SKM-1 treated with dmso at 0.1 percent for 144 hours (cell line): ENCODE results near the gene ZNF628.

Experiments
- DNase-seq: peaks from one replicate; lab custom pipeline; 2025; ENCODE audit not compliant: unreplicated experiment; lab: John Stamatoyannopoulos, UW

ZNF628 gene

DNA sequence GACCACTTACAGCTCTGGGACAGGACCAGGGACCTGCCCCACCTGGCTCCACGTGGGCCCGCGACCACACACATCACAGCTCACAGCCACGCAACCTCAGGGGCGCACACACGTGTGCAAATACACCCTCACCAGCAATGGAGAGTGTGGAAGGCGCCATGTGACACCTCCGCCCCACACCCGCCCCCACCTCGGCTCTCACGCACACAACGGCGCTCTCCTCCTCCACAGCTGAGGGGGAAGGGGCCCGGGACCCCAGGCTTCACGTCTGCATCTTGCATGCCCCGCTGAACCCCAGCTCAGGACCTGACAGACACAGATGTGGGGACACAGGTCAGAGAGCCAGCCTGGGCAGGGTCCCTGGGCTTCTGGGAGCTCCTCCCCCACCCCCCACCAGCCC lies 26.9 kb upstream of the ZNF628 start:
- no peak for DNase-seq

DNA sequence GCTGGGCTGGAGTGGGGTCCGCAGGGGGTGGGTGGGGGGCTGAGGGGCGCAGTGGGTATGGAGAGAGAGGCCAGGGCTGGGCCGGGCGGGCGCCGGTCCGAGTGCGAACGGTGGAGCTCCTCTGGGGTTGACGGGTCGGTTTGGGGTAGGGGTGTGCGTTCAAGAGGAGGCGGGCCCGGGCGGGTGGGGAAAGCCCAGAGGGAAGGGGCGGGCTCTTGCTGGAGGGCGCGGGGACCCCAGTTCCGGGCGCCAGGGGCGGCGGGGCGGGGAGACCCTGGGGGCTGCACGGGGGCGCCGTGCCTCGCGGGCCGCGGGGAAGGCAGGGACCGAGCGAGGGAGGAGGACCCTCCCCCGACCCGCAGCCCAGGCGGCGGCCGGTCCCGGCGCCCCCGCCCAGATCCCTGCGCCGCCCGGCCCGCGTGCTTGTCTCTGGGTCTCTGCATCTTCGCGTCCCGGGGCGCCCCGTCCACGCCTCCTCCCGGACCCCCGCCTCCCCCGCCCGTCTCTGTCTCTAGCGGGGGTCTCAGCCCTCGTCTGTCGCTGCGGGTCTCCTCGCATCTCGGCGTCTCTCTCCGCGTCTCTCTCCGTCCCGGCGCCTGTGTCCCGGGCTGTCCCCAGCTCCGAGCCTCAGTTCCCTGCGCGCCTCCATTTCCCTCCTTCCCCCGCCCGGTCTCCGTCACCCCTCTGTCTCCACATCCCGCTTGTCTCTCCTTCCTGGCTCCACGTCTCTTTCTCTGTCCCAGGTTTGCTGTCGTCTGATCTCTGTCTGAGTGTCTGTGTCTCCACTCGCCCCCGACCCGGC lies 25.1 kb upstream of the ZNF628 start:
- DNase-seq, result no peak

DNA sequence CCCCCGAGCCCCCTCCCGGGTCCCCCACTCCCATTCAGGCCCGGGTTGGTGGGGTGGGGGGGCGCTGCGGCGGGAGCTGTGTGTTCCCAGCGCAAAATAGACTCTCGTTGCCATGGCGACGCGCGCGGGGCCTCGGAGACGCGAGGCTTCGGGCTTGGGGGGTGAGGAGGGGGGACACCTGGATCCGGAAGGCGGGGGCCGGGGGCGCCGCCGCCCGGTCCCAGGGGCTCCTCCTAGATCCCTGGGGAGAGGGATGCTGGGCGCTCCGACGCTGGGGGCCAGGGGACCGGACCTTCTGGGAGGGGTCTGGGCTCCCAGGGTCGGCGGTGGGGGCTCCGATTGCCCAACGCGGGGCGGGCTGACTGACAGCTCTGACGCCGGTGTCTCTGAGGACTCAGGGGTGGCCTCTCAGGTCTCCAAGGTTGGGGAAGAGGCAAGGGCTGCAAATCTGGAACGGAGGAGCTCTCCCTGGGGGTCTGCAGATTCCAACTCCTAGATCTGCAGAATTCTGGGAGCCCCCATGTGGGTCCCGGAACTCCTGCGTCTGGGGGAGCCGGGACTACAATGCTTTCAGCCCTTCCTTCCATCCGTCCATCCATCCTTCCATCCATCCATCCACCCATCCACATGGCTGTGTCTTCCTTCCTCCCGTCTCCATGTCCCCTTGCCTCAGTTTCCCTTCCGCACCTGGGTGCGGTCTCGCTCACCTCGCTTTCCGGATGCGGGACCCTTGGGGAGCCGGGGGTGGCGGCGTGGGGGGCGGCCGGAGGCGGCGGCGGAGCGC lies 24.3 kb upstream of the ZNF628 start:
- DNase-seq, result no peak

DNA sequence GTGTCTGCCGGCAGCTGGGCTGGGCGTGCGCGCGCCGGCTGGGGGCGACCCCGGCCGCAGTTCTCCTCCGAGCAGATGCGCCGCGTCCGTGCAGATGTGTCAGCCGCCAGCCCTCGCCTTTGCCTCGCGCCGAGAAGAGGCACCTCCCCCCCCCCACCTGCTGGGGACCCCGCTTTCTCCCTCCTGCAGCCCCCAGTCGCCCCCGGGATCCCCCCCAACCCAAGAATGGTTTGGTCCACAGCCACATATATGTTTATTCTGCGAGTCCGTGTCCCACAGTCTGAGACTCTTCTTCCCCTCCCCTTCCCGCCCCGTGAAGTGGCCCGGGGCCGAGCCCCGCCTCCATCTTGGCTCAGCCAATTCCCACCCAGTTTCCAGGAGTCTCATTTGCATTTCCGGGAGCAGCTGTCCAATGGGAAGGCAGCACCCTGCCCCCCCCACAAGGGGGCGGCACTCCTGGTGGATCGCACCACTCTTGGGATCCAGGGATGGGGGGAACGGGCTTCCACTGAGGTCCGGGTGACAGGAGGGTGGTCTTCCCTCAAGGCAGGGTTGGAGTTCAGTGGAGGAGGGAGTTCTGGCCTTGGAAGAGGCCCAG lies 23.6 kb upstream of the ZNF628 start:
- DNase-seq, result no peak

DNA sequence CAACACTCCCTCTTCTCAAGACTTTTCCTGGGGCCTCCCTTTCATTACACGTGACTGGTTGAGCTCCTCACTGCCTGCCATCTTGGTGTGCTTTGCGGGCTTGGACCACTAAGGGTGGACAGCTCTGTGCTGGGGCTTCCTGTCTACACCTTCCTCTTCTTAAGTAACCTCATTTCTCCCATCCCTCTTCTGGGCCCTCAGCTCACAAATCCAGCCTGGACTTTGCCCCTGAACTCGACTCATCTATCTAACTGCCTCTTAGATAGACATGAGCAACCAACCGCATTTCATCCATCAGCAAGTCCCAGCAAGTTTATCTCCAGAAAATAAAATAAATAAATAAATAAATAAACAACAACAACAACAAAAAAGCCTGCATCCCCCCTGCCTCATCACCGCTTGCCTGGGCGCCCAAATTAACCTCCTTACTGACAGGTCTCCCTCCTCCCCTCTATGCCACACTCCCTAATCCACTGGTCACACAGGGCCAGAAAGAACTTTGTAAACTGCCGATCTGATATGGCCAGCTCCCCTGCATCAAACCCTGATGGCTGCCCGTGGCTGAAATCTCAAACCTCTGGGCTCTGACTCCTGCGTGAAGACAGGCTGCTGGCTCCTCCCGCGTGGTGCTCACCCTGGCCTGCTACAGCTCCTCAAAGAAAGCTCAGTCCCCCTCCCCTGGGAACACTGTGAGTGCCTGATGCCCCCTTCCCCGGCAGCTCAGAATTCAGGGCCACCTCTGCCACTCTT lies 22.7 kb upstream of the ZNF628 start:
- DNase-seq, result no peak

DNA sequence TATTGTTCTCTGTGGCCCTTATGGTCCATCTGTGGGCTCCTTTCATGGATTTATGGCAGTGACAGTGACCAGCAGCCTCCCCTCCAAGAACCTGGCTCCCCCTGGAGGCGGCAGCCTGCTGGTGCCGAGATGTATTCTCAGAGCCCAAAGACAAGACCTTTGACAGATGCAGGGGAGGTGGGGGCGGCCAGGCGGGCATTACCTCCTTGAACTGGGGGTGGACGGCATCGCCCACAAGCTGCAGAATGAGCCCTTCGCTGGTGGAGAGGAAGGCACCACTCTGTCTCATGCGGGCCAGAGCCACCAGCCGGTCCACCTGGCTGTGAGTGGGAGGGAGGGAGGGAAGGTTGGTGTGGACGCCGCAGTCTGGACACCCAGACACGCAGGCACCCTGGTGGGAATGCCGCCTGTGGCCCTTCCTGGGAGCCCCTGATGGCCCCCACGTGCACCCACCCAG lies 21.6 kb upstream of the ZNF628 start:
- no peak for DNase-seq

DNA sequence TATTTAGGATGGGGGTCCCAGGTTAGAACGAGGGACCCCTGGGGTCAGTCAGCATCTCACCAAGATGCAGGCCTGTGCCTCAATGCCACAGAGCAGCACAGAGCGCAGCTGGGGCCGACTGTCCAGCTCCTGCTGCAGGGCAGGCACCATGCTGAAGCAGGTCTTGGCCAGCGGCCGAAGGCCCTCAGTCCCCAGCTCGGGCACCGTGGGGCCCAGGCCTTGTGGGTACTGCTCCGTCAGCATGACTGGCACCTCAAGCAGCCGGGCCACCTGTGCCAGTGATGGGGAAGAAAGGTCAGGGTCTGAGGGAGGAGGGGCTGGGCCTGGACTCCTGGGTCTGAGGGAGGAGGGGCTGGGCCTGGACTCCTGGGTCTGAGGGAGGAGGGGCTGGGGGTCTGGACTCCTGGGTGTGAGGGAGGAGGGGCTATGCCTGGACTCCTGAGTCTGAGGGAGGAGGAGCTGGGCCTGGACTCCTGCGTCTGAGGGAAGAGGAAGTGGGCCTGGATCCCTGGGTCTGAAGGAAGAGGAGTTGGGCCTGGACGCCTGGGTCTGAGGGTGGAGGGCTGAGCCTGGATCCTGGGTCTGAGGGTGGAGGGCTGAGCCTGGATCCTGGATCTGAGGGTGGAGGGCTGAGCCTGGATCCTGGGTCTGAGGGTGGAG lies 20.7 kb upstream of the ZNF628 start:
- DNase-seq, result no peak

DNA sequence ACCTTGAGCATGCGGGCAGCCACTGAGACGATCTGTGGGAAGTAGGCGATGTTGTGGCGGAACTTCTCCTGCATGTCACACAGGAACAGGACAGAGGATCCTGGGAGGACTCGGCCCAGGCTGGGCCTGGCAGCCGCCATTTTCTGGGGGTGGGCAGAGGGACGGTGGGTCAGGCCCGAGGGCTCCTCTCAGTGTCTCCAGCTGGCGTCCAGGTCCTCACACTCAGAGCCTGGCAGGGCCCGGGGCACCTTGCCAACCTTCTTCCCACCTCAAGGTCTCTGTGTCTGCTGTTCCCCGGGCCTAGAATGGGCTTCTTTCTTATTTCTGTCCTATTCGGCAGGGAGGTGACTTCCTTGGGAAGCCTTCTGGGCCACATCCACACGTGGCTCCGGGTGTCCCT lies 20.1 kb upstream of the ZNF628 start:
- no peak for DNase-seq

DNA sequence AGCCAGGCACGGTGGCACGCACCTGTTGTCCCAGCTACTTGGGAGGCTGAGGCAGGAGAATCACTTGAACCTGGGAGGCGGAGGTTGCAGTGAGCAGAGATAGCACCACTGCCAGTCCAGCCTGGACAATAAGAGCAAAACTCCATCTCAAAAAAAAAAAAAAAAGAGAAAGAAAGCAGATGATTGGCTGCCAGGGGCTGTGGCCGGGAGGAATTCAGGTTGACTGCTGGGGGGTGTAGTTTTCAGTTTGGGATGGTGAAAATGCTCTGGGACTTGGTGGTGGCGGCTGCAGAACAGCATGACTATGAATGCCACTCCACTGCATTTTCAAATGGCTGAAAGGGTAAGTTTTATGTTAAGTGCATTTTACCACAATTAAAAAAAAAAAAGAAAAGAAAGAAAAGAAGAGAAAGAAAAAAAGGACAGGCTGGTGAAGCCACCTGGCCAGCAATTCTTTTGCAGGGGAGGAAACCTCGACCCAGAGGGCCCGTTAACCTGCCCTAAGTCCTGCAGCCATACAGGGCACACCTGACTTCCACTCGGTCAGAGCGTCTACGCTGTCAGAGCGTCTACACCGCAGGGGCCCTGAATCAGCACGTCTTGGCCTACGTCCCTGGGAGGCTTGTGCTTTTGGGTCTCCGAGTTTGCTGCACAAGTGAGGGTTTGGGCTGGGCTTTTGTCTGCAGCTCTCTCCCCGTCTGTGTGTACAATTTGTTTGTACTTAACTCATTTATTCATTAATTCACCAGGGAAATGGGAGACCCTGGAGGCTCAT lies 18.5 kb upstream of the ZNF628 start:
- no peak for DNase-seq

DNA sequence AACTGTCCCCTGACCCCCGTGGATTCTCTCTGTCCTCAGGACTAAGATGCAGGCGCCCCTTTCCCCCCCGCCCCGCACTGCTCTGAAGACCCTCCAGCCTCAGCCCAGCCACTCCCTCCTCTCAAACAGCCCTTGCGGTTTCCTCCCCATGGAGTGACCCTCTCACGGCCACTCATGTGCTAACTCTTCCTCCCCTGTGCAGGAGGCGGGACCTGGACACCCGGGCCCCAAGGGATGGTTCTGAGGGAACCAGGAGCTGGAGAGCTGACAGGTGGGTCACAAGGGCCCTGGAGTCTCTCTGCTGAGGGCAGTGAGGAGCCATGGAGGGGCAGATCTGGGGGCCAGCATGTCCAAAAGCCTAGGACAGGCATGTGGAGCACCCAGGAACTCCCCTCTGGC lies 16.9 kb upstream of the ZNF628 start:
- no peak for DNase-seq

DNA sequence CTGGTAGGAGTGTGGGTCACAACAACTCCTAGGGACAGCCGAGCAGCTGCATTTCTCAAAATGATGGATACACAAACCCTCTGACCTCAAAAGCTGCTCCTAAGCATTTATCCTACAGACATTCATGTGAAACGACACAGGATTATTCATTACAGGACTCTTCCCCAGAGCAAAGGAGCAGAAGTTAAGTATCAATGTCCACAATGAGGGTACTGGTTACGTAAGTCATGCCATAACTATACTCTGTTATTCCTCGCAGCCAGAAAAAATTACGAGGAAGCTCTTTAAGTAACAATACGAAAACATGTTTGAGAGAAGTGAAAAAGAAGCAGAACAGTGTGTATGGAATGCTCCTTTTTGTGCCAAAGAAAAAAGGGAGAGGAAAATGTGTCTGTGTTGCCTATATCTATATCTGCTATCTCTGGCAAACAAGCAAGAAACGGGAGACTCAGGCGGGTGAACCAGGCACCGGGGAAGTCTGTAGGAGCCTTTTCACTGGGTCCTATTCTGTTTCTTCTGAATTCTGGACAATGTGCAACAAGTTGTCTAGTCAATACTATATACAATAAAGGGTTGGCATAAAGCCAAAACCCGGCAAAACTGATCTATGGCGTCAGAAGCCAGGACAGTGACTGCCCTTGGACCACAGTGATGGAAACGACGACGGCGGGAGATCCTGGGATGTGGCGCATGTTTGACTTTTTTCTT lies 16.3 kb upstream of the ZNF628 start:
- no peak for DNase-seq

DNA sequence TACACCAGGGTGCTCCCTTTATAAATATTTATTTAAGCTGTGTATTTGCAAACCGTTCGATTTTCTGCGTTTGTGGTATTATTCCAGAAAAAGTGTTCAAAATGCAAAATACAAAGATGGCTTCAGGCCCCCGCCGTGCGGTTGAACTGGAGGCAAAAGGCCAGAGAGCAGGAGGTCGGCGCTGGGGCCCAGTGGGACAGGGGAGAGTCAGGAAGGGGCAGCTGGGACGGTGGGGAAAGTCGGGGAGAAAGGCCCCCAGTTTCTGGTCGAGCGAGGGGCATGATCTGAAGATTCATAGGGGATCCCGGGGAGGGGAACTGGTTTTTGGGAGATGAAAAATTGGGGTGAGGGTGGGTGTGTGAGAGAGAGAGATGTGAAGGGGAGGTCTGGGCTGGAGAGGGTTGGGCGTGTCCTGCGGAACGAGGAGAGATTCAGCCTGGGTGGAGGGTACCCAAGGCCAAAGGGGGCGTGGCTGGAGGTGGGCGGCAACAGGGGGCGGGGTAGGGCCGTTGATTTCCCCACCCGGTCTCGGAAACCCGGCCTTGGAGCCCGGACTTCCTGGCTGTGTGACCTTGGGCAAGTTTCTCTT lies 15.7 kb upstream of the ZNF628 start:
- DNase-seq, result no peak

DNA sequence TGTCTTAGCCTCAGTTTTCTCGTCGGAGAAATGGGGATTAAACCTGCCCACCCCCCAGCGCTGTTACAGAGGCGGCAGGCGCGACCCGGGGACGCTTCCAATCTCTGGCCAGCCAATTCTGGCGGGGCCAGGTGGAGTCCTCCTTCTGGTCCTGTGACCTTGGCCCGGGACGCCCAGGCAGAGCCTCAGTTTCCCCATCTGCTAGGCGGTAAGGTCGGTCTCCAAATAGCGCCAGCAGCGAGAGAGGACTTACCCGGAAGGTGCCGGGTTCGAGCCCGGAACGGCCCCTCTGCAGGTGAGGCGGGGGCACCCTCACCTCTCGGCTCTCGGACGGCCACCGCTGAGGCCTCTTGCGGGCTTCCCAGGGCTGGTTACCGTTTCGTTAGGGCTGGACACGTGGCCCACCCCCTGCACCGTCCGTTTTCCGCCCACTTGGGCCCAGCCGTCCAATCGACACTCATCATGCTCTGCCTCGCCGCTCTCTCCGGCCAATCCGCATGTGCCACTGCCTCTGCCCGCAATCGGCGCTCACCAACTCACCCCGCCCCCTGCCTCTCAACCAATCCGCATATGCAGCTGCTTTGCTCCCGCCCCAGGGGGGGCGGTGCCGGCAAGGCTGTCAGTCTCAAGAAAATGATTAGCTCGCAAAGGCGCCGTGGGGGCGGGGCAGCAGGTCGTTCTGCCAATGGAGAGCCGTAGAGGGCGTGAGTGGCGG lies 15.0 kb upstream of the ZNF628 start, which contains the start of gene ISOC2:
TSS of gene ISOC2 (minus strand) at position 384 of the 715 bp plus-strand sequence. CDS start 5,156 bp downstream, outside the sequence.
- peak; percentile 92 for DNase-seq

DNA sequence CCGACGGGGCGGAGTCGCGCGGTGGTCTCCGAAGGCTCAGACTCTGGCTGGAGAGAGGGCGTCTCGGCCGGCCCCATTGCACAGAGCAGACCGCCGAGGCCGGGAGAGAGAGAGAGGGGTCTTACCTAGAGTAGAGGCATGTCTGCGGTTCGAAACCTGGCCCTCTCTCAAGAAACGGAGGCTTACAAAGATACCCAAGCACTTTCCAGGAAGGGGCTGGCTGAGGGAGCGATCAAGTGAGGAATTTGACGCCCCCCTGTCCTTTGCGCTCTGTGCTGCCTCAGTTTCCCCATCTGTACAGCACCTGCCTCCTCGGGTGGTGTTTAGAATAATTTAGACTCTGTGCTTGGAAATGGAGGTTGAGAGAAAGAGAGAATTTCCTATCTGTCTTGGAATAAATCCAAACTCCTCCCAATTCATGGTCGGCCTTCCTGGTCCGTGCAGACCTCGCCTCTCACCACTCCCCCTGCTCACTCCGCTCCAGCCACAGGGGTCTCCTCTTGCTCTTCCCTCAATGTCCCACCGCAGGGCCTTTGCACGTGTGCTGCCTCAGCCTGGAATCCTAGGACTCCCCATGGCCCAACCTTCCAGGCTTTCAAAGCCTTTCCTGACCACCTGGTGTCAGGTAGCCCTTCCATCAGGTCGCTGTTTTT lies 14.3 kb upstream of the ZNF628 start:
- DNase-seq, result no peak

DNA sequence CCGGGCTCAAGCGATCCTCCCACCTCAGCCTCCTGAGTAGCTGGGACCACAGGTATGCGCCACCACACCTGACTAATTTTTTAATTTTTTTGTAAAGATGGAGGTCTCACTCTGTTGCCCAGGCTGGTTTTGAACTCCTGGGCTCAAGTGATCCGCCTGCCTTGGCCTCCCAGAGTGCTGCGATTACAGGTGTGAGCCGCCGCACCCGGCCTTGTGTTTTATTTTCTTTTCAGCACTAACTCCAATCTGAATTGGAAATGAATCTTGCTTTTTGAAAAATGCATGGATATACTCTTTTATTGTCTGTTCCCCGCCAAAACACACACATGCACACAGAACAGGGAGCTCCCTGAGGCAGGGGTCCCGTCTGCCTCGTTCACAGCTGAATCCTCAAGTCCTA lies 13.7 kb upstream of the ZNF628 start:
- DNase-seq, result no peak

DNA sequence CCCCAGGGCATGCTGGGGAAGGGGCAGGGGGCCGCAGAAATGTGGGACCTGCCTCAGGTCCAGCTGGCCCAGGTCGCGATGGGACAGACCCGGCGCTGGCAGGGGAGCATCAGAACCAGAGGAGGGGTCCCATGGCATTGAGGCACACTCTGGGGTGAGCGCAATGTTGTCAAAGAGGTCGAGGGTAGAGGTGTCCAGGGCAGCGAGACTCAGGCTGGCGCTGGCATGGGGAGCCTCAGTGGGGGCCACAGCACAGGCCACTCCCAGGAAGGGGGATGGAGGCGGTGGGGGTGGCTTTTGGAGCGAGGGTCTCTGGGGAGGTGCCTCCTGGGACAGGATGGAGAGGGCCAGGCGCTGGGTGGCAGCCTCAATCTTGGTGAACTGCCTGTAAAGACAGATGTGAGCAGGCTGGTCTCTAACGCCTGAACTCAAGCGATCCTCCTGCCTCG lies 12.8 kb upstream of the ZNF628 start:
- no peak for DNase-seq

DNA sequence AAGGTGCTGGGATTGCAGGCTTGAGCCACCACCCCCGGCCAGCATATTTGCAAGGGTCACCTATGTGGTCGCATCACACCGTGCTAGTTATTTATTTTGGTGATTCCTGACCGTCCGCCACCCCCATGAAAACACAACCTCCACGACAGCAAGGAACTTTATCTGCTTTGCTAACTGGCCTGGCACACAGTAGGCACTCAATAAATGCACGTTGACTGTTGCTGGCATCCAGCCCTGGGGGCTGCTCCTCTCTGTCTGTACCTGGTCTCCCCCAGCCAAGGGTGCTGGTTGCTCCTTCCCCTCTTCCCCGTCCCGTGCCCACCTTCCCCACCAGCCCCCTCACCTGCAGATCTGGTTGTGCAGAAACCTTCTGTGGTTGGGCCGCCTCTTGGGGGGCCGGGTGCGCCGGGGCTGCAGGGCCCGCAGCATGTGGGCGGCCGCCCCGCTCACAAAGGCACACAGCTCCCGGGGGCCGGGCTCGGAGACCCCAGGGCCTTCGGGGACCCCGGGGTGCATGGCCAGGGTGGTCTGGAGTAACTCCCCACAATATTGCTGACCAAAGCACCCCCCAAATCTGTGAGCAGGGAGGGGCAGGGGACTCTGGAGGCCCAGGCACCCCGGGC lies 12.3 kb upstream of the ZNF628 start:
- DNase-seq, result no peak
